Activated T-cell treated with anti-CD3 and anti-CD28 coated beads, Interleukin-2, amount 50 U/mL, for 1 hour (primary cell): ENCODE results near the gene HRAS.
A peak's percentile ranks its signal among the peaks of the same experiment; 100 is the strongest.
"Not testable (repeated sequence)": the region's sequence is repeated elsewhere in the genome, so short reads cannot be mapped to it uniquely, and the experiment has no call there.

Experiments used
- DNase-seq: peaks from one replicate; pipeline ENCODE4 v3.0.0-alpha.2; 2020

HRAS gene

DNA sequence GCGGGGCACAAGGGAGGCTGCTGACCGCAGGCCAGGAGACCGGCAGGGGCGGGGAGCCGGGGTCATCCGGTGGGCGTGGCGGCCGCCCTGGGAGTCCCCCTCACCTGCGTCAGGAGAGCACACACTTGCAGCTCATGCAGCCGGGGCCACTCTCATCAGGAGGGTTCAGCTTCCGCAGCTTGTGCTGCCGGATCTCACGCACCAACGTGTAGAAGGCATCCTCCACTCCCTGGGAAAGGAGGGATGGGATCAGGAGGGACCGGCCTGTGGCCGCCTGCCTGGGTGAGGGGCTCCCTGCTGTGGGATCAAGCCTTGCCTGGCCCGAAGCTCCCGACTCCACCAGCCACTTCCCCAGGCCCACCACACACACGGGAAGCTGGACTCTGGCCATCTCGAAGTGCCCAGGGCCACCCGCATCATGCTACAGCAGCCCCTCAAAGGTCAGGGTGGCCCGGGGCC is 2.8 kb downstream of the HRAS start:
- no peak for DNase-seq

DNA sequence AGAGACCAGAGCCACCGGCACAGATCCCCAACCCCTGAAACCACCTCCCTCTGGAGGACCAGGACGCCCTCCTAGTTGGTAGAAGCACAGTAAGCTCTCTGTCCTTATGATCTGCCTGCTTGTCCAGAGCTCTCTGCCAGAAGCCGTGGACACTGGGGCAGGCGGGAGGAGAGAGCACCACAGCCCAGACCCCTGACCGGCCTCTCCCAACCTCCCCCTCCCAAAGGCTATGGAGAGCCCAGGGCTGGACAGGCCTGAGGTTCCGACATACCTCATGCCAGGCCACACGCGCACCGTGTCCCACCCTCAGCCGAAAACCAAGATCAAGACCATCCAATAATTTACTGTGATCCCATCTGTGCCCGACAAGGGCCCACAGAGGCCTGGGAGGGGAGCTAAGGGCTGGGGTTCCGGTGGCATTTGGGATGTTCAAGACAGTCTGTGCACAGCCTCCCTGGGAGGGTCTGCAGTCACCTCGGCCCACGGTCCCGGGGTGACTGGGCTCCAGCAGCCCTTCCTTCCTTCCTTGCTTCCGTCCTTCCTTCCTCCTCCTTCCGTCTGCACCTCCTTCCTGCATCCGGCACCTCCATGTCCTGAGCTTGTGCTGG is 3.4 kb downstream of the HRAS start:
- DNase-seq = no peak

- no peak for DNase-seq
Observed at GRCh38 chr11:530960-531831, 4.2 kb downstream of the HRAS start.

GRCh38 chr11:529728-530411 is 5.5 kb downstream of the HRAS start:
- DNase-seq = no peak

GRCh38 chr11:528815-529727 is 6.3 kb downstream of the HRAS start:
- DNase-seq = no peak

GRCh38 chr11:528166-528814 is 7.1 kb downstream of the HRAS start:
- DNase-seq = no peak

- DNase-seq = no peak
Observed at GRCh38 chr11:526192-526591, 9.2 kb downstream of the HRAS start.

- no peak for DNase-seq
Observed at GRCh38 chr11:521177-521688, 14.1 kb downstream of the HRAS start.

DNA sequence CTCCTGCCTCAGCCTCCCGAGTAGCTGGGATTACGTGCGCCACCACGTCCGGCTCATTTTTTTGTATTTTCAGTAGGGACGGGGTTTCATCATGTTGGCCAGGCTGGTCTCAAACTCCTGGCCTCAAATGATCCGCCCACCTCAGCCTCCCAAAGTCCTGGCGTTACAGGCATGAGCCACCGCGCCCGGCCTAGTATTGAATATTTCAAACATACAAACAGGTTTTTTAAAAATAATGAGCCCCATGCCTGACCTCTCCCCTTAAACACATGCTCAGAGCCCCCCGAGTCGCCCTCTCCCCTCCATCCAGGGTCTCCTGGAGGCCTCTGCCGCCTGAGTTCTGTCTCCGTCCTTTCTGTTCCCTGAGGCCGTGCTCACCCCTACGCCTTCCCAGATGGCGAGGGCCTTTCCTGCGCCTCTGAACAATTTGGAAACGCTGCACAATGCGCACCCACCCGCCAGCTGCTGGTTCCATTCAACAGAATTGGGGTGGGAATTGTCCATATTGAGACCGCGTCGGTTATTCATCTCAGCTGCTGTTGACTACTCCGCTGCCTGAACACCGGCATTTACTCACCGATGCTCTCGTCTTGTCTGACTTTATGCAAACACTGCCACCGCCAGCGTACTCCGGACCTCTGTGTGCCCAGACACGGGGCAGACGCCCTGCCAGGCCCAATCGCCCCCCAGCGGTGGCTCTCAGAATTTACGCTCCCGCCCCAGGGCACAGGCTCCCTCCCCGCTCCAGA is 14.8 kb downstream of the HRAS start:
- DNase-seq = no peak

- peak; percentile 97 for DNase-seq
Observed at GRCh38 chr11:518463-519202, 16.7 kb downstream of the HRAS start.

- not testable (repeated sequence) for DNase-seq
Observed at GRCh38 chr11:516918-517685, 18.3 kb downstream of the HRAS start.

DNA sequence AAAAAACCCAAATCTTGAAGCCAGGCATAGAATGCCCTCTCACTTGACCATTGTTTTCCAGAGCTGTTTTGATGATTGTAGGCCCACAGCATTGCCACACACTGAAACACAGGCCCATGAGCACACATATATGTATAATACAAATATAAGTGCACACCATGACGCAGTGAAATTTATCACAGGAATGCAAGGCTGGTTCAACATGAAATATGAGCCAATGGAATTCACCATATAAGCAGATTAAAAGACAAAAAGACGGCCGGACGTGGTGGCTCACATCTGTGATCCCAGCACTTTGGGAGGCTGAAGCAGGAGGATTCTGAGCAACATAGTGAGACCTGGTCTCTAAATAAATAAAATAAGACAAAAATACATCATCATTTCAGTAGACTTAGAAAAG is 19.0 kb downstream of the HRAS start:
- no peak for DNase-seq

DNA sequence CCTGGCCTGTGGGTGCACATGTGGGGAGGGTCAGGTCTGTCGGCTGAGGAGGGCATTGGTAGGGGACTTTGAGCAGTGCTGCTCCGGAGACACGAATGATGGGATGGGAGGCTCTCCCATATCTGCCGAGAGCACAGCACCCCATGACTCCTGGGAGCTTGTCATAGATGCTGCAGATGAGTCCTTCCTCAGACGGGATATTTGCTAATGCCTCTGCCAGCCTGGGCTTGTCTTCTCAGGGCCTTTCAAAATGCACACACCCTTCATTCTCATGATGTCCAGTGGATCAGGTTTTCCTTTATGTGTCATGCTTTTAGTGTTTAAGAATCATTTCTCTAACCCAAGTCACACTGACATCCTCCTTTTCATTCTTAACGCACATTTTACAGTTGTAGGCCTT is 20.2 kb downstream of the HRAS start:
- no peak for DNase-seq

DNA sequence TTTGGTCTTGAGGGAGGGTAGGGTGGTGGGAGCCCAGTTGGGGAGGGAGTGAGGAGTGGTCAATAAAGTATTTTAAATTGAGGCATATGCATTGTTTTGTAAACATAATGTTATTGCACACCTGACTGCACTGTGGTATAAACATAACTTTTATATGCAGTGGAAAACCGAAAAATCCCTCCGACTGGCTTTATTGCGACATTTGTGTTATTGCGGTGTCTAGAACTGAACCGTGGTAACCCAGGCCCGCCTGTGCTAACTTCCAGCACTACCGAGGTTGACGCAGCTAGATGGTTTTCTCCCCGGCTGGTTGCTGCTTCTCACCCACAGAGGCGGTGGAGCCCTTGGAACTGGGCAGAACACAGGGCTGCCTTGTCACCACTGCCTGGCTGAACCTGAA is 20.8 kb downstream of the HRAS start:
- DNase-seq = no peak

DNA sequence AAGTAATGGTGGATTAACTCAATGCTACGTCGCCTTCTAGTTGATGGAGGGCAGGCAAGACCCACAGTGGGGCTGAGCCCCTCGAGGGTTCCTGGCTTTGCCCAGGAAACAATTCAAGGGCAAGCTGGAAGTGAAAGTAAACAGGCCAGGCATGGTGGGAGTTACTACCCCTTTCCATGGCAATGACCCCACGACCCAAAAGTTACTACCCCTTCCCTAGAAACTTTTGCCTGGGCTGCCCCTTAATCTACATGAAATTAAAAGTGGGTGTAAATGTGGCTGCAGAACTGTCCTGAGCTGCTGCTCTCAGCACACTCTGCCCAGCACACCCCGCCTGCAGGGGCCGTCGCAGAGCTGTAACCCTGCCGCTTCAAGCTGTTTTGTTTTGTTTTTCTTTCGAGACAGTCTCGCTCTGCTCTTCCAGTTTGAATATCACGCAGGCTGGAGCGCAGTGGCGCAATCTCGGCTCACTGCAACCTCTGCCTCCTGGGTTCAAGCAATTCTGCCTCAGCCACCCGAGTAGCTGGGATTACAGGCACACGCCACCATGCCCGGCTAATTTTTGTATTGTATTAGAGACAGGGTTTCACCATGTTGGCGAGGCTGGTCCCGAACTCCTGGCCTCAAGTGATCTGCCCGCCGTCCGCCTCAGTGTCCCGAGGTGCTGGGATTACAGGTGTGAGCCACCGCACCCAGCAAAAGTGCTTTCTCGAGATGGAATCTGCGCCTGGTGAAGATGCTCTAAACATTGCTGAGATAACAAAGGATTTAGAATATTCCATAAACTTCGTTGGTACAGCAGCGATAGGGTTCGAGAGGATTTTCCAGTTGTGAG is 22.4 kb downstream of the HRAS start:
- DNase-seq = no peak

- DNase-seq = no peak
Observed at GRCh38 chr11:508956-509355, 26.4 kb downstream of the HRAS start.

DNA sequence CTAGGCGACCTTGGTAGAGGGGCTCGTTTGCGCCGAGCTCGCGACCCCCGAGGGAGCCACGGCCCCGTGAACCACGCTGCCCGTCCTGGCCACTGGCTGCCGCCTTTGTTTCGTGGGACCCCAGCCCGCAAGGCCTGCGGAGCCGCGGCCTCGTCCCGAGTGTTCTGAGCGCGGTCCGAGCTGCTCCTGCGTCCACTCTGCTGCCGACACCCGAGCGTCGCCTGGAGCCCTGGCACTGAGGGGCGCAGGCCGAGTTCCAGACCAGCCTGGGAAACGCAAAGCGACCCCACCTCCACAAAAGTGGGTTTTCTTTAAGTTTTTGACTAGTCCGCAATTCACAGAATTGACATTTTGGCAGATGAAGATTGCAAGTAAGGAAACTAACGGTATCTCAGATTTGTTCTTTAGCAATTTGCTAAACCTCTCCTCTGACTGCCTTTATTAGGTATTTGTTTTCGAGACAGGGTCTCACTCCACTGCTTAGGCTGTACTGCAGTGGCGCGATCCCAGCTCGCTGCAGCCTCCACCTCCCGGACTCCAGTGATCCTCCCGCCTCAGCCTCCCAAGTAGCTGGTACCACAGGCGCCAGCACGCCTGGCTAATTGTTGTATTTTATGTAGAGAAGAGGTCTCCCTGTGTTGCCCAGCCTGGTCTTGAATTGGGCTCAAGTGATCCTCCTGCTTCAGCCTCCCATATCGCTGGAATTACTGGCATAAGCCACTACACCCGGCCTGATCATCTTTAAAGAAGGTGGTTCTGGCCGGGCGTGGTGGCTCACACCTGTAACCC is 27.5 kb downstream of the HRAS start:
- DNase-seq = no peak
